ENCODE measurements around the gene SS18L1.

The SS18L1 gene

GRCh38 chr20:62159839-62160238 lies 16.3 kb downstream of the SS18L1 start:
- peak; percentile 75 for DNase-seq (ENCODE audit: low spot score)
- in situ Hi-C loops (cut with MboI; ENCODE audit: low pct_unique_long_range_greater_than_20kb, low sequenced_read_pairs, unreplicated experiment), result no loop called here
- TF ChIP-seq CTCF (IDR thresholded peaks at IDR 0.05; ENCODE audit: extremely low read depth, insufficient read depth, missing control alignments), result no peak

- DNase-seq (ENCODE audit: low spot score), result no peak
- in situ Hi-C loops (cut with MboI; ENCODE audit: low pct_unique_long_range_greater_than_20kb, low sequenced_read_pairs, unreplicated experiment), result no loop called here
- no peak for TF ChIP-seq CTCF (IDR thresholded peaks at IDR 0.05; ENCODE audit: extremely low read depth, insufficient read depth, missing control alignments)
Observed at GRCh38 chr20:62160253-62160652, 16.7 kb downstream of the SS18L1 start.

- TF ChIP-seq CTCF (IDR thresholded peaks at IDR 0.05; ENCODE audit: extremely low read depth, insufficient read depth, missing control alignments), result no peak
- in situ Hi-C loops (cut with MboI; ENCODE audit: low pct_unique_long_range_greater_than_20kb, low sequenced_read_pairs, unreplicated experiment), result no loop called here
- DNase-seq (ENCODE audit: low spot score), result no peak
Observed at GRCh38 chr20:62160876-62161275, 17.3 kb downstream of the SS18L1 start.

- TF ChIP-seq CTCF (IDR thresholded peaks at IDR 0.05; ENCODE audit: extremely low read depth, insufficient read depth, missing control alignments), result no peak
- in situ Hi-C loops (cut with MboI; ENCODE audit: low pct_unique_long_range_greater_than_20kb, low sequenced_read_pairs, unreplicated experiment), result no loop called here
- no peak for DNase-seq (ENCODE audit: low spot score)
Observed at GRCh38 chr20:62161347-62161746, 17.8 kb downstream of the SS18L1 start.

GRCh38 chr20:62162765-62163484 lies 19.4 kb downstream of the SS18L1 start:
- no peak for DNase-seq (ENCODE audit: low spot score)
- in situ Hi-C loops (cut with MboI; ENCODE audit: low pct_unique_long_range_greater_than_20kb, low sequenced_read_pairs, unreplicated experiment), result no loop called here
- no peak for TF ChIP-seq CTCF (IDR thresholded peaks at IDR 0.05; ENCODE audit: extremely low read depth, insufficient read depth, missing control alignments)

- in situ Hi-C loops (cut with MboI; ENCODE audit: low pct_unique_long_range_greater_than_20kb, low sequenced_read_pairs, unreplicated experiment), result no loop called here
- DNase-seq (ENCODE audit: low spot score), result no peak
- TF ChIP-seq CTCF (IDR thresholded peaks at IDR 0.05; ENCODE audit: extremely low read depth, insufficient read depth, missing control alignments), result no peak
Observed at GRCh38 chr20:62163485-62163865, 19.9 kb downstream of the SS18L1 start.

Data from GM13977 (cell line).